Right lobe of liver (tissue), 6 donors: ENCODE results near the gene BCL2L15. TPM values are rescaled to one million over a fixed set of nuclear protein-coding genes. Genes with fewer than 3 reads are reported as not detected.

Source experiments
- ATAC-seq, 4 donors: fragments of 200-7000 bp; cut with Tn5 transposase; one replicate each; pipeline ENCODE4 v1.9.1; 2020; ENCODE audit warnings: mild to moderate bottlenecking in 4 of 4, moderate library complexity in 4 of 4
- DNase-seq, 3 donors: peaks; one replicate each; pipeline ENCODE4 v3.0.0-alpha.2; 2020
- H3K27ac ChIP-seq, 3 donors: fragments of 200-600 bp; one replicate each; pipeline ENCODE4 v1.8.0; 2022
- H3K27me3 ChIP-seq, 2 donors: fragments of 200-600 bp; one replicate each; pipeline ENCODE4 v1.8.0; 2022
- H3K36me3 ChIP-seq, 4 donors: fragments of 200-600 bp; sonication (generic) in 1 of 4; one replicate each; pipeline versions ENCODE4 v1.5.1 to v1.8.0; 2017 to 2022; ENCODE audit warnings: control low read depth in 1 of 4
- H3K4me1 ChIP-seq, 4 donors: fragments of 200-600 bp; sonication (generic) in 1 of 4; one replicate each; pipeline versions ENCODE4 v1.5.1 to v1.8.0; 2017 to 2022; ENCODE audit warnings: control low read depth in 1 of 4
- H3K4me3 ChIP-seq, 3 donors: fragments of 200-600 bp; one replicate each; pipeline ENCODE4 v1.8.0; 2022
- H3K9me3 ChIP-seq, 4 donors: fragments of 200-600 bp; sonication (generic) in 1 of 4; one replicate each; pipeline versions ENCODE4 v1.5.1 to v1.8.0; 2017 to 2022; ENCODE audit warnings: control low read depth in 1 of 4
- CTCF ChIP-seq, 4 donors: fragments of 200-600 bp in 3 of 4; fragments of 450-650 bp in 1 of 4; IDR thresholded peaks; one replicate each; pipeline versions ENCODE4 v1.5.1 to v1.8.0; 2016 to 2022; ENCODE audit warnings: antibody characterized with exemption in 4 of 4, mild to moderate bottlenecking in 2 of 4
- POLR2A ChIP-seq: fragments of 450-650 bp; IDR thresholded peaks from one replicate; pipeline ENCODE4 v1.6.1; 2017; ENCODE audit warnings: antibody characterized with exemption, mild to moderate bottlenecking
- WGBS: methylation state at CpG from one replicate; pipeline ENCODE4 v1.1.6; 2018; ENCODE audit warnings: low coverage, low lambda C conversion rate; ENCODE audit not compliant: insufficient coverage; ENCODE audit errors: missing lambda C conversion rate; 5-methylcytosine and 5-hydroxymethylcytosine counted together
- intact Hi-C, 2 donors: fragments of 100-400 bp; cut with DNase I; formaldehyde crosslinking; loops; one replicate each; pipeline versions ENCODE4 v1.11.2 to v1.14.1; 2022
- total RNA-seq, 6 experiments: library from RNA; depleted of rRNA in 2 of 6; stranded (reverse); fragments of >200 nt in 2 of 6; fragmentation: NEBNext Ultra II Directional in 3 of 6; extraction: Animal tissue kit (Norgen Biotek cat#: 25700) in 3 of 6; gene quantifications; one replicate each; pipeline versions ENCODE4 v1.1.0 to v1.2.4, GENCODE V29; 2016 to 2023
- donor health status: DM: no; HTN: yes; CAD: no.
- donor health status: DM: no; HTN: no; CAD: no.
- donor health status: DM: no; HTN: no; CAD: no.
- donor health status: DM: no; HTN: yes; CAD: no.
- donor health status: DM: no; HTN: yes; CAD: no.

Gene BCL2L15
- total RNA-seq, 6 experiments from 2014 or later = 0.06 to 0.73 (median 0.13) TPM; not detected in 1

DNA sequence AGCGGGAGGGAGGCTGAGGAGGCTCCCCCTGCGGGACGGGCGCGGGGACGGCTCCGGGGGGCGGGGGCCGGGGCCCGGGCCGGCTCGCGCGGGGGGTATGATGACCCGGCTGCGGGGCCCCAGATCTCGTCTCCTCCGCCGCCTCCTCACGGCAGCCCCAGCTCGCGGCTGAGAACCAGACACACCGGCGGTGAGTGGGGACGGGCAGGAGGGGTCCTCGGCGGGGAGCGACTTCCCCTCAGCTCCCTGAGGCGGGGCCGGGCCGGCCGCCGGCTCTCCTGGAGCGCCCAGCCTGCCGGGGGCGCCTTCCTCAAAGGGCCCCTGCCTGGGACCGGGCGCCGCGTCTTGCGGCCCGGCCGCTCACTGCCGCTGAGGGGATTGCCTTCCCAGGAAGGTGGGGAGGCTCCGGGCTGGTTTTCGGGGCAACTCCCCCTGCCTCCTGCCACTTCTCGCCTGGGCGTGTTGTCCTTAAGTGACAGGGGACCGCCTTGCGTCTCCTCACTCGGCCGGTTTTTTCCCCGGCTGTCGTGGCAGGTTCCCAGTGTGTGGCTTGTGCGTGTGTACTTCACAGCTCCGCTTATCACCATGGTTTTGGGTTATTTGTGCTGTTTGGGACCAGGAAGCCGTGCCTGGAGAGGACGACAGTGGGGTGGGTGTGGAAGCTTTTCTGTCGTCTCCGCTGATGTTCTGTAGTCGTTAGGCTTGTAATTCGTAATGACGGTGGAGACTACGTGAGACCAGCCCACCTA, 42.5 kb upstream of the BCL2L15 start:
- peak overlapping the region; percentile 65 to 94 (median 92) for H3K4me3 ChIP-seq
- H3K36me3 ChIP-seq = no peaks in the 10 kb centered on the region
- DNase-seq (peak; percentile 63 to 75 (median 68)), ATAC-seq (peak; percentile 49 to 64 (median 55))
- TF ChIP-seq POLR2A (no peak), CTCF (IDR thresholded peaks at IDR 0.05) (peak in 3 of 4 donors; percentile 17 to 33 (median 24))
- peak overlapping the region; percentile 88 to 96 (median 92) for H3K27ac ChIP-seq
- H3K4me1 ChIP-seq = peaks cover 0 to 42% (median 21%) of the 10 kb centered on the region in 4 donors
- no peaks in the 10 kb centered on the region for H3K9me3 ChIP-seq
- H3K27me3 ChIP-seq = no peaks in the 10 kb centered on the region
- 0% methylated on average over 11 of the region's 64 CpGs for WGBS
- intact Hi-C loops = no loop called here

- 0% methylated on average over 18 of the region's 61 CpGs for WGBS
- Histone ChIP-seq H3K36me3 (no peaks in the 10 kb centered on the region), H3K4me1 (peaks cover 0 to 36% (median 18%) of the 10 kb centered on the region in 4 donors), H3K4me3 (peak within 1 kb of the TSS; percentile 65 to 94 (median 92)), H3K9me3 (no peaks in the 10 kb centered on the region), H3K27me3 (no peaks in the 10 kb centered on the region), H3K27ac (peak within 1 kb of the TSS; percentile 88 to 96 (median 92))
- ATAC-seq (peak; percentile 88 to 94 (median 92)), DNase-seq (peak; percentile 94 to 97 (median 97))
- intact Hi-C loops = no loop called here
- TF ChIP-seq POLR2A (peak; percentile 57), CTCF (IDR thresholded peaks at IDR 0.05) (peak in 1 of 4 donors; percentile 34)
These were observed 41.8 kb upstream of the BCL2L15 start, which contains the start of gene HIPK1 for GRCh38 chr1:113928941-113929749. Gene HIPK1 (plus strand): TSS chr1:113929324.

GRCh38 chr1:113928187-113928930, 41.0 kb upstream of the BCL2L15 start:
- peaks cover 0 to 29% (median 14%) of the 10 kb centered on the region in 4 donors for H3K4me1 ChIP-seq
- H3K27me3 ChIP-seq = no peaks in the 10 kb centered on the region
- TF ChIP-seq CTCF (IDR thresholded peaks at IDR 0.05) (no peak), POLR2A (no peak)
- no peaks in the 10 kb centered on the region for H3K9me3 ChIP-seq
- DNase-seq (no peak), ATAC-seq (peak in 2 of 4 donors; percentile 6 to 17)
- WGBS = 4% methylated on average over 6 of the region's 6 CpGs
- intact Hi-C loops = no loop called here
- H3K27ac ChIP-seq = peak overlapping the region; percentile 88 to 96 (median 92)
- H3K36me3 ChIP-seq = no peaks in the 10 kb centered on the region
- peak overlapping the region; percentile 65 to 94 (median 92) for H3K4me3 ChIP-seq

DNA sequence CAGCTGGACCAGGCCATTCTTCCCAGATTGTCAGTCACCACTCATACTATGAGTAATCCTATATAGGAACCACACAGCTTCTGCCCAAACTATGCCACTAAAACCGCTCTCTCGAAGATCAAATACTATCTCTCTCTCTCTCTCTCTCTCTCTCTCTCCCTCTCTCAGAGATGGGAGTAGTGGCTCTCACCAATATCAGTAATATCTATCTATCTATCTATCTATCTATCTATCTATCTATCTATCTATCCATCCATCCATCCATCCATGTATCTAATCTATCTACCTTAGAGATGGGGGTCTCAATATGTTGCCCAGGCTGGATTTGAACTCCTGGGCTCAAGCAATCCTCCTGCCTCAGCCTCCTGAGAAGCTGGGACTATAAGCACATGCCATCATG, 37.1 kb upstream of the BCL2L15 start:
- Histone ChIP-seq H3K4me1 (peaks cover 0 to 7% (median 3%) of the 10 kb centered on the region in 4 donors), H3K36me3 (no peaks in the 10 kb centered on the region), H3K9me3 (no peaks in the 10 kb centered on the region), H3K27me3 (no peaks in the 10 kb centered on the region), H3K27ac (no peak overlapping the region), H3K4me3 (no peak overlapping the region)
- DNase-seq (no peak), ATAC-seq (no peak)
- 90% methylated on average over 2 of the region's 2 CpGs for WGBS
- TF ChIP-seq CTCF (IDR thresholded peaks at IDR 0.05) (no peak), POLR2A (no peak)
- intact Hi-C loops = no loop called here
